ACC112 (cell line): ENCODE measurements around the gene TMEM140.
A peak's percentile ranks its signal among the peaks of the same experiment; 100 is the strongest.

Experiments used
- H2AFZ ChIP-seq: fragments of 200-600 bp; sonication (generic); one replicate; pipeline ENCODE4 v1.6.0; 2017; ENCODE audit warnings: antibody characterized with exemption, low read length; ENCODE audit not compliant: unreplicated experiment
- H3K27ac ChIP-seq: fragments of 200-600 bp; sonication (generic); 2 replicates; pipeline ENCODE4 v1.5.1; 2014; ENCODE audit warnings: low read depth, mild to moderate bottlenecking, antibody characterized with exemption, low read length, moderate library complexity
- H3K27me3 ChIP-seq: fragments of 200-600 bp; sonication (generic); 2 replicates; pipeline ENCODE4 v1.6.1; 2014; ENCODE audit warnings: mild to moderate bottlenecking, antibody characterized with exemption, low read length, moderate library complexity, mixed read lengths; ENCODE audit not compliant: insufficient read depth
- H3K36me3 ChIP-seq: fragments of 200-600 bp; sonication (generic); 2 replicates; pipeline ENCODE4 v1.6.1; 2016; ENCODE audit warnings: mild to moderate bottlenecking, antibody characterized with exemption, low read length, moderate library complexity, mixed read lengths; ENCODE audit not compliant: insufficient read depth
- H3K4me1 ChIP-seq: fragments of 200-600 bp; sonication (generic); one replicate; pipeline ENCODE4 v1.6.1; 2016; ENCODE audit warnings: low read length, mixed read lengths; ENCODE audit not compliant: insufficient read depth, unreplicated experiment, control insufficient read depth
- H3K4me3 ChIP-seq: fragments of 200-600 bp; sonication (generic); 2 replicates; pipeline ENCODE4 v1.5.1; 2014; ENCODE audit warnings: mild to moderate bottlenecking, low read depth, low read length
- H3K79me2 ChIP-seq: fragments of 200-600 bp; sonication (generic); one replicate; pipeline ENCODE4 v1.6.0; 2016; ENCODE audit warnings: low read length; ENCODE audit not compliant: control insufficient read depth, unreplicated experiment, insufficient read depth

Gene TMEM140

GRCh38 chr7:135158141-135158655, 10.3 kb downstream of the TMEM140 start:
- Histone ChIP-seq H3K4me1 (peaks cover 26% of the 10 kb centered on the region), H2AFZ (no peak overlapping the region), H3K36me3 (peaks cover 19% of the 10 kb centered on the region; the same call in 1 of the 2 replicates), H3K4me3 (no peak overlapping the region), H3K27me3 (no peaks in the 10 kb centered on the region), H3K27ac (no peak overlapping the region), H3K79me2 (peaks cover 31% of the 10 kb centered on the region)

- no peaks in the 10 kb centered on the region for H3K27me3 ChIP-seq
- H3K4me1 ChIP-seq, result peaks cover 26% of the 10 kb centered on the region
- H2AFZ ChIP-seq, result no peak overlapping the region
- H3K79me2 ChIP-seq, result peaks cover 31% of the 10 kb centered on the region
- peaks cover 24% of the 10 kb centered on the region for H3K36me3 ChIP-seq
- peak overlapping the region; percentile 83 for H3K27ac ChIP-seq
- peak overlapping the region; percentile 17; the same call in 1 of the 2 replicates for H3K4me3 ChIP-seq
Observed at GRCh38 chr7:135158874-135159273, 11.0 kb downstream of the TMEM140 start.

- H3K79me2 ChIP-seq, result peaks cover 31% of the 10 kb centered on the region
- no peak overlapping the region for H2AFZ ChIP-seq
- peaks cover 26% of the 10 kb centered on the region for H3K4me1 ChIP-seq
- peak overlapping the region; percentile 17 for H3K4me3 ChIP-seq
- no peaks in the 10 kb centered on the region for H3K27me3 ChIP-seq
- peak overlapping the region; percentile 83 for H3K27ac ChIP-seq
- H3K36me3 ChIP-seq, result peaks cover 29% of the 10 kb centered on the region
Observed at GRCh38 chr7:135159359-135160085, 11.7 kb downstream of the TMEM140 start.

- Histone ChIP-seq H3K27ac (peak overlapping the region; percentile 83), H3K4me3 (peak overlapping the region; percentile 17; the same call in 1 of the 2 replicates), H3K79me2 (peaks cover 34% of the 10 kb centered on the region), H3K36me3 (peaks cover 36% of the 10 kb centered on the region), H3K27me3 (no peaks in the 10 kb centered on the region), H2AFZ (no peak overlapping the region), H3K4me1 (peaks cover 26% of the 10 kb centered on the region)
Observed at GRCh38 chr7:135160098-135160857, 12.4 kb downstream of the TMEM140 start.

GRCh38 chr7:135160858-135161653, 13.2 kb downstream of the TMEM140 start:
- peak overlapping the region; percentile 17; the same call in 1 of the 2 replicates for H3K4me3 ChIP-seq
- peaks cover 43% of the 10 kb centered on the region for H3K36me3 ChIP-seq
- no peaks in the 10 kb centered on the region for H3K27me3 ChIP-seq
- peak overlapping the region; percentile 83 for H3K27ac ChIP-seq
- no peak overlapping the region for H2AFZ ChIP-seq
- H3K79me2 ChIP-seq, result peaks cover 34% of the 10 kb centered on the region
- H3K4me1 ChIP-seq, result peaks cover 26% of the 10 kb centered on the region

- no peaks in the 10 kb centered on the region for H3K27me3 ChIP-seq
- H3K4me3 ChIP-seq, result no peak overlapping the region
- H3K79me2 ChIP-seq, result peaks cover 37% of the 10 kb centered on the region
- no peak overlapping the region for H3K27ac ChIP-seq
- peaks cover 26% of the 10 kb centered on the region for H3K4me1 ChIP-seq
- no peak overlapping the region for H2AFZ ChIP-seq
- H3K36me3 ChIP-seq, result peaks cover 46% of the 10 kb centered on the region
Observed at GRCh38 chr7:135161669-135162068, 13.8 kb downstream of the TMEM140 start.

- Histone ChIP-seq H3K36me3 (peaks cover 43% of the 10 kb centered on the region), H3K27me3 (no peaks in the 10 kb centered on the region), H3K79me2 (peaks cover 38% of the 10 kb centered on the region), H3K4me1 (peaks cover 26% of the 10 kb centered on the region), H3K4me3 (no peak overlapping the region), H2AFZ (no peak overlapping the region), H3K27ac (no peak overlapping the region)
Observed at GRCh38 chr7:135162382-135163001, 14.6 kb downstream of the TMEM140 start.

- Histone ChIP-seq H3K36me3 (peaks cover 50% of the 10 kb centered on the region), H3K27ac (no peak overlapping the region), H3K4me1 (peaks cover 30% of the 10 kb centered on the region), H3K27me3 (no peaks in the 10 kb centered on the region), H3K79me2 (peaks cover 43% of the 10 kb centered on the region), H2AFZ (no peak overlapping the region), H3K4me3 (no peak overlapping the region)
Observed at GRCh38 chr7:135164357-135165061, 16.6 kb downstream of the TMEM140 start.

- peaks cover 17% of the 10 kb centered on the region for H3K4me1 ChIP-seq
Observed at GRCh38 chr7:135165862-135166261, 18.0 kb downstream of the TMEM140 start.

More at GRCh38 chr7:135165862-135166261, 18.0 kb downstream of the TMEM140 start:
- H3K79me2 ChIP-seq, result peaks cover 45% of the 10 kb centered on the region
- H3K4me3 ChIP-seq, result no peak overlapping the region
- H3K27me3 ChIP-seq, result no peaks in the 10 kb centered on the region
- H3K36me3 ChIP-seq, result peaks cover 50% of the 10 kb centered on the region
- H2AFZ ChIP-seq, result no peak overlapping the region
- H3K27ac ChIP-seq, result no peak overlapping the region
